Measurements from ENCODE around the gene ABHD8. TPM values are rescaled to one million over a fixed set of nuclear protein-coding genes. Genes with fewer than 3 reads are reported as not detected.

The ABHD8 gene
- total and polyA plus RNA-seq, 2 donors (not counting 1 experiment from before 2014, with no cell fraction given), result 3.9 to 16.8 TPM

GRCh38 chr19:17254636-17255035 is 48.6 kb downstream of the ABHD8 start:
- no peaks in the 10 kb centered on the region for H3K9me3 ChIP-seq (ENCODE audit: control insufficient read depth, insufficient read depth, low read depth, low read length)
- no peaks in the 10 kb centered on the region for H3K27me3 ChIP-seq (ENCODE audit: control insufficient read depth, insufficient read depth, low read length)
- H2AFZ ChIP-seq (ENCODE audit: low read length), result no peak overlapping the region
- H4K20me1 ChIP-seq (ENCODE audit: control insufficient read depth, extremely low read depth, insufficient read depth, low read length), result no peaks in the 10 kb centered on the region
- TF ChIP-seq EZH2 (IDR thresholded peaks at IDR 0.05; ENCODE audit: low read length, missing control alignments) (no peak), CTCF (conservative IDR thresholded peaks at IDR 0.05 in 1 of 2, IDR thresholded peaks at IDR 0.05 in 1 of 2; ENCODE audit: low read depth in 1 of 2, low read length in 2 of 2) (no peak)
- no peak overlapping the region for H3K9ac ChIP-seq (ENCODE audit: insufficient read depth, low read length)
- H3K4me1 ChIP-seq (ENCODE audit: control insufficient read depth, extremely low read depth, insufficient read depth, low read length), result no peaks in the 10 kb centered on the region
- no peak for DNase-seq (ENCODE audit: low read depth in 2 of 2)
- no peak overlapping the region for H3K4me2 ChIP-seq (ENCODE audit: extremely low read depth, insufficient read depth, low read length)
- no peaks in the 10 kb centered on the region for H3K79me2 ChIP-seq (ENCODE audit: control insufficient read depth, insufficient read depth, low read length)
- H3K4me3 ChIP-seq (replicated peaks in 1 of 4; ENCODE audit: control extremely low read depth in 1 of 4, insufficient read depth in 1 of 4, low read depth in 3 of 4, low read length in 4 of 4), result no peak overlapping the region
- no peak overlapping the region for H3K27ac ChIP-seq (ENCODE audit: insufficient read depth, low read length)
- no peaks in the 10 kb centered on the region for H3K36me3 ChIP-seq (ENCODE audit: control insufficient read depth, insufficient read depth, low read length)

GRCh38 chr19:17249887-17250548 is 53.2 kb downstream of the ABHD8 start:
- peaks cover under 1% of the 10 kb centered on the region for H3K79me2 ChIP-seq (ENCODE audit: control insufficient read depth, insufficient read depth, low read length)
- no peak overlapping the region for H3K4me2 ChIP-seq (ENCODE audit: extremely low read depth, insufficient read depth, low read length)
- H3K9me3 ChIP-seq (ENCODE audit: control insufficient read depth, insufficient read depth, low read depth, low read length), result no peaks in the 10 kb centered on the region
- TF ChIP-seq EZH2 (IDR thresholded peaks at IDR 0.05; ENCODE audit: low read length, missing control alignments) (no peak), CTCF (conservative IDR thresholded peaks at IDR 0.05 in 1 of 2, IDR thresholded peaks at IDR 0.05 in 1 of 2; ENCODE audit: low read depth in 1 of 2, low read length in 2 of 2) (no peak)
- no peak for DNase-seq (ENCODE audit: low read depth in 2 of 2)
- H3K9ac ChIP-seq (ENCODE audit: insufficient read depth, low read length), result no peak overlapping the region
- no peaks in the 10 kb centered on the region for H3K27me3 ChIP-seq (ENCODE audit: control insufficient read depth, insufficient read depth, low read length)
- H3K27ac ChIP-seq (ENCODE audit: insufficient read depth, low read length), result no peak overlapping the region
- H2AFZ ChIP-seq (ENCODE audit: low read length), result no peak overlapping the region
- H3K4me3 ChIP-seq (replicated peaks in 1 of 4; ENCODE audit: control extremely low read depth in 1 of 4, insufficient read depth in 1 of 4, low read depth in 3 of 4, low read length in 4 of 4), result no peak overlapping the region
- H3K4me1 ChIP-seq (ENCODE audit: control insufficient read depth, extremely low read depth, insufficient read depth, low read length), result peaks cover 9% of the 10 kb centered on the region
- no peaks in the 10 kb centered on the region for H4K20me1 ChIP-seq (ENCODE audit: control insufficient read depth, extremely low read depth, insufficient read depth, low read length)
- H3K36me3 ChIP-seq (ENCODE audit: control insufficient read depth, insufficient read depth, low read length), result no peaks in the 10 kb centered on the region

GRCh38 chr19:17248011-17248776 is 55.0 kb downstream of the ABHD8 start:
- Histone ChIP-seq H2AFZ (ENCODE audit: low read length) (no peak overlapping the region), H3K79me2 (ENCODE audit: control insufficient read depth, insufficient read depth, low read length) (peaks cover 18% of the 10 kb centered on the region), H3K36me3 (ENCODE audit: control insufficient read depth, insufficient read depth, low read length) (no peaks in the 10 kb centered on the region), H3K9ac (ENCODE audit: insufficient read depth, low read length) (no peak overlapping the region), H3K27ac (ENCODE audit: insufficient read depth, low read length) (no peak overlapping the region), H4K20me1 (ENCODE audit: control insufficient read depth, extremely low read depth, insufficient read depth, low read length) (no peaks in the 10 kb centered on the region), H3K4me2 (ENCODE audit: extremely low read depth, insufficient read depth, low read length) (no peak overlapping the region), H3K27me3 (ENCODE audit: control insufficient read depth, insufficient read depth, low read length) (no peaks in the 10 kb centered on the region), H3K4me3 (replicated peaks in 1 of 4; ENCODE audit: control extremely low read depth in 1 of 4, insufficient read depth in 1 of 4, low read depth in 3 of 4, low read length in 4 of 4) (no peak overlapping the region), H3K4me1 (ENCODE audit: control insufficient read depth, extremely low read depth, insufficient read depth, low read length) (peaks cover 9% of the 10 kb centered on the region), H3K9me3 (ENCODE audit: control insufficient read depth, insufficient read depth, low read depth, low read length) (no peaks in the 10 kb centered on the region)
- DNase-seq (ENCODE audit: low read depth in 2 of 2), result no peak
- TF ChIP-seq CTCF (conservative IDR thresholded peaks at IDR 0.05 in 1 of 2, IDR thresholded peaks at IDR 0.05 in 1 of 2; ENCODE audit: low read depth in 1 of 2, low read length in 2 of 2), result no peak
- no peak for TF ChIP-seq EZH2 (IDR thresholded peaks at IDR 0.05; ENCODE audit: low read length, missing control alignments)
